ENCODE data around the gene RALY.

GRCh38 chr20:33986560-33987216 is 7.0 kb upstream of the RALY start:
- no peak for TF ChIP-seq CTCF (IDR thresholded peaks at IDR 0.05)
- TF ChIP-seq SIN3A (IDR thresholded peaks at IDR 0.05; ENCODE audit: borderline replicate concordance, insufficient read depth, low read depth, low read length) = no peak
- TF ChIP-seq TCF7L2 (IDR thresholded peaks at IDR 0.05; ENCODE audit: low read depth, low read length) = no peak
- TF ChIP-seq POLR2AphosphoS5 (IDR thresholded peaks at IDR 0.05; ENCODE audit: low read depth, low read length) = no peak
